Measurements from ENCODE around the gene SGCA.
A peak's percentile ranks its signal among the peaks of the same experiment; 100 is the strongest.

- TF ChIP-seq CTCF (IDR thresholded peaks at IDR 0.05), result peak in 2 of 6 experiments; percentile 15 to 31
- peak in 1 of 2 donors; percentile 8 for TF ChIP-seq POLR2A (IDR thresholded peaks at IDR 0.05)
Measured at GRCh38 chr17:50151937-50152547, 13.8 kb upstream of the SGCA start.
